SK-N-SH treated with all-trans-retinoic acid at 6 μM for 48 hours (cell line): ENCODE measurements around the gene ING3.

Source experiments
- ARNTL ChIP-seq: fragments of 450-650 bp; formaldehyde crosslinking; IDR thresholded peaks from 2 replicates; pipeline ENCODE4 v1.5.0; 2020; ENCODE audit warnings: low read depth, mild to moderate bottlenecking, moderate library complexity, borderline replicate concordance
- ESRRG ChIP-seq: fragments of 250-450 bp; sonication (Bioruptor Pico); IDR thresholded peaks from 2 replicates; pipeline ENCODE4 v1.6.1; 2021; ENCODE audit warnings: mild to moderate bottlenecking
- ISL1 ChIP-seq: fragments of 250-450 bp; sonication (Bioruptor Pico); IDR thresholded peaks from 2 replicates; pipeline ENCODE4 v2.1.2; 2022; ENCODE audit warnings: mild to moderate bottlenecking, moderate library complexity
- OSR1 ChIP-seq: fragments of 250-450 bp; sonication (Bioruptor Pico); IDR thresholded peaks from 2 replicates; pipeline ENCODE4 v1.8.0; 2022; ENCODE audit warnings: moderate library complexity, mild to moderate bottlenecking, inconsistent platforms
- PPARA ChIP-seq: fragments of 250-450 bp; sonication (Bioruptor Pico); IDR thresholded peaks from 2 replicates; pipeline ENCODE4 v1.5.0; 2020; ENCODE audit warnings: mild to moderate bottlenecking, borderline replicate concordance
- RARB ChIP-seq: fragments of 250-450 bp; sonication (Bioruptor Pico); IDR thresholded peaks from 2 replicates; pipeline ENCODE4 v1.8.0; 2021; ENCODE audit warnings: mild to moderate bottlenecking, moderate library complexity
- SNAI2 ChIP-seq: fragments of 250-450 bp; sonication (Bioruptor Pico); IDR thresholded peaks from 2 replicates; pipeline ENCODE4 v1.5.0; 2020; ENCODE audit warnings: mild to moderate bottlenecking, moderate library complexity
- TOX ChIP-seq: fragments of 250-450 bp; sonication (Bioruptor Pico); IDR thresholded peaks from 2 replicates; pipeline ENCODE4 v1.8.0; 2021; ENCODE audit warnings: mild to moderate bottlenecking, moderate library complexity, borderline replicate concordance
- ZFP3 ChIP-seq: fragments of 250-450 bp; sonication (Bioruptor Pico); IDR thresholded peaks from 2 replicates; pipeline ENCODE4 v1.5.0; 2020; ENCODE audit warnings: mild to moderate bottlenecking, moderate library complexity
- ZFP30 ChIP-seq: fragments of 450-650 bp; formaldehyde crosslinking; IDR thresholded peaks from 2 replicates; pipeline ENCODE4 v1.5.0; 2022; ENCODE audit warnings: mild to moderate bottlenecking, moderate library complexity
- ZNF565 ChIP-seq: fragments of 450-650 bp; formaldehyde crosslinking; conservative IDR thresholded peaks from 2 replicates; pipeline ENCODE4 v1.5.0; 2020; ENCODE audit warnings: low read depth, mild to moderate bottlenecking, moderate library complexity
- ZNF70 ChIP-seq: fragments of 450-650 bp; formaldehyde crosslinking; IDR thresholded peaks from 2 replicates; pipeline ENCODE4 v1.5.0; 2020; ENCODE audit warnings: mild to moderate bottlenecking, moderate library complexity
- TF ChIP-seq, protein P1 (sequence below): fragments of 250-450 bp; sonication (Bioruptor Pico); IDR thresholded peaks from 2 replicates; pipeline ENCODE4 v1.8.0; 2020; ENCODE audit warnings: mild to moderate bottlenecking, moderate library complexity, borderline replicate concordance

DNA sequence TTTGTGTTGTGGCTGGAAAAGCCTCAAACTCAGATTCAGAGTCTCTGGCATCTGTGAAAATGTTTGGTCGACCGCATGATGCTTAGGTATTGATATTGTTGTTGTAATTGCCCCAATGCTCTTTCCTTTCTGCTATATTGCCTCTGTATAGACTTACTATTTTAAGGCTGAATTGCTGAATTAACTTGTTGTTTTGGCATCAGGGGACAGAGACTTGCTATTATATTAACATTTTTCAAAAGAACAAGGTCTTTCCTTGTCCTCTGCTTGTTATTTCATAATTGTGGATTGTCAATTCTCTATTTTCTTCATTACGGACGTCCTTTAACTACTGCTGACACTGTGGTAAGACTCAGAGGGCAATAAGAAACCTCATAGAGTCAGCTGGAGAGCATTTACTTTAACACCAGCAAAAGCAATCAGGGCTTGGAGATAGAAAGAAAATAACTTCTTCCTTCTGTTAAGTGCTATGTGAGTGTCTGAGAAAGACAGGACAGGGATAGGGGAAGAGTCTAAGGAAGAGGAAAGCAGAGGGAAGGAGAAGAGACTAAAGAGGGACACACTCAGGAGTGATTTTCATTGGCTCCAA is 55.5 kb downstream of the ING3 start:
- TF ChIP-seq OSR1 (CRISPR knock-in tag), result no peak
- TF ChIP-seq SNAI2 (CRISPR knock-in tag), result no peak
- TF ChIP-seq ZFP3 (CRISPR knock-in tag), result no peak
- TF ChIP-seq PPARA, result no peak
- no peak for TF ChIP-seq ZFP30
- no peak for TF ChIP-seq ESRRG (CRISPR knock-in tag)
- no peak for TF ChIP-seq TOX (CRISPR knock-in tag)
- TF ChIP-seq, protein P1, sequence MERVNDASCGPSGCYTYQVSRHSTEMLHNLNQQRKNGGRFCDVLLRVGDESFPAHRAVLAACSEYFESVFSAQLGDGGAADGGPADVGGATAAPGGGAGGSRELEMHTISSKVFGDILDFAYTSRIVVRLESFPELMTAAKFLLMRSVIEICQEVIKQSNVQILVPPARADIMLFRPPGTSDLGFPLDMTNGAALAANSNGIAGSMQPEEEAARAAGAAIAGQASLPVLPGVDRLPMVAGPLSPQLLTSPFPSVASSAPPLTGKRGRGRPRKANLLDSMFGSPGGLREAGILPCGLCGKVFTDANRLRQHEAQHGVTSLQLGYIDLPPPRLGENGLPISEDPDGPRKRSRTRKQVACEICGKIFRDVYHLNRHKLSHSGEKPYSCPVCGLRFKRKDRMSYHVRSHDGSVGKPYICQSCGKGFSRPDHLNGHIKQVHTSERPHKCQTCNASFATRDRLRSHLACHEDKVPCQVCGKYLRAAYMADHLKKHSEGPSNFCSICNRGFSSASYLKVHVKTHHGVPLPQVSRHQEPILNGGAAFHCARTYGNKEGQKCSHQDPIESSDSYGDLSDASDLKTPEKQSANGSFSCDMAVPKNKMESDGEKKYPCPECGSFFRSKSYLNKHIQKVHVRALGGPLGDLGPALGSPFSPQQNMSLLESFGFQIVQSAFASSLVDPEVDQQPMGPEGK (CRISPR knock-in tag), result no peak
- no peak for TF ChIP-seq ZNF565 (CRISPR knock-in tag)
- TF ChIP-seq ISL1 (CRISPR knock-in tag), result no peak
- no peak for TF ChIP-seq RARB (CRISPR knock-in tag)
- no peak for TF ChIP-seq ZNF70 (CRISPR knock-in tag)
- TF ChIP-seq ARNTL (CRISPR knock-in tag), result no peak
